IMR-90 (cell line): ENCODE data around the gene GABRB1. TPM values are rescaled to one million over a fixed set of nuclear protein-coding genes. Genes with fewer than 3 reads are reported as not detected.

Source experiments
- ATAC-seq: fragments of 200-7000 bp; cut with Tn5 transposase; 2 replicates; pipeline ENCODE4 v1.9.1; 2020; ENCODE audit warnings: low read depth, mild to moderate bottlenecking, moderate library complexity
- BruUV-seq: library from RNA; stranded (reverse); fragments of 400-500 nt; replicated peaks from 2 replicates; lab custom pipeline; 2021; lab: Mats Ljungman, UMichigan
- CTCF ChIA-PET: fragments of 300-600 bp; formaldehyde crosslinking; extraction: SDS; loops from one replicate; lab custom pipeline; 2021; ENCODE audit warnings: antibody characterized with exemption; lab: Yijun Ruan, JAX
- POLR2A ChIA-PET: fragments of 300-600 bp; sonication (Branson Sonifier 250); formaldehyde crosslinking; loops from one replicate; lab custom pipeline; 2022; ENCODE audit warnings: antibody characterized with exemption; ENCODE audit not compliant: unreplicated experiment; lab: Charles Lee
- DNase-seq: peaks from one replicate; pipeline ENCODE4 v3.0.0; 2013
- H2AFZ ChIP-seq: replicated peaks from 2 replicates; pipeline ENCODE3; 2013; ENCODE audit warnings: low read length, mild to moderate bottlenecking; ENCODE audit not compliant: poor library complexity
- H2AK5ac ChIP-seq: 2 replicates; pipeline ENCODE4 v1.6.1; 2013; ENCODE audit warnings: low read depth, low read length, inconsistent platforms
- H2AK9ac ChIP-seq: replicated peaks from 2 replicates; pipeline ENCODE3; 2013; ENCODE audit warnings: mild to moderate bottlenecking, low read depth, low read length, moderate library complexity; ENCODE audit not compliant: poor library complexity
- H2BK120ac ChIP-seq: 2 replicates; pipeline ENCODE4 v1.6.1; 2013; ENCODE audit warnings: low read depth, low read length, inconsistent platforms
- H2BK15ac ChIP-seq: 3 replicates; pipeline ENCODE4 v1.6.1; 2013; ENCODE audit warnings: low read depth, low read length, inconsistent platforms
- H2BK20ac ChIP-seq: 2 replicates; pipeline ENCODE4 v1.6.1; 2013; ENCODE audit warnings: low read depth, mild to moderate bottlenecking, inconsistent platforms, low read length, moderate library complexity
- H2BK5ac ChIP-seq: 2 replicates; pipeline ENCODE4 v1.6.1; 2013; ENCODE audit warnings: mild to moderate bottlenecking, low read depth, low read length, inconsistent platforms; ENCODE audit not compliant: poor library complexity, severe bottlenecking
- H3K14ac ChIP-seq: replicated peaks from 2 replicates; pipeline ENCODE4 v1.6.1; 2013; ENCODE audit warnings: low read depth, low read length, inconsistent platforms
- H3K18ac ChIP-seq: 2 replicates; pipeline ENCODE4 v1.6.1; 2013; ENCODE audit warnings: low read depth, low read length, control low read depth
- H3K23ac ChIP-seq: 2 replicates; pipeline ENCODE4 v1.6.1; 2013; ENCODE audit warnings: low read depth, low read length, inconsistent platforms
- H3K27ac ChIP-seq: 2 replicates; pipeline ENCODE4 v1.5.1; 2013; ENCODE audit warnings: mild to moderate bottlenecking, control low read depth, low read length; ENCODE audit not compliant: insufficient read depth
- H3K27me3 ChIP-seq: 2 replicates; pipeline ENCODE4 v1.6.1; 2013; ENCODE audit warnings: low read length; ENCODE audit not compliant: control insufficient read depth, insufficient read depth
- H3K36me3 ChIP-seq: 2 replicates; pipeline ENCODE4 v1.6.1; 2013; ENCODE audit warnings: low read length, mixed read lengths; ENCODE audit not compliant: control insufficient read depth, insufficient read depth
- H3K4ac ChIP-seq: 2 replicates; pipeline ENCODE4 v1.6.1; 2013; ENCODE audit warnings: low read depth, low read length, inconsistent platforms
- H3K4me1 ChIP-seq: 2 replicates; pipeline ENCODE4 v1.6.1; 2013; ENCODE audit warnings: low read length, mixed read lengths; ENCODE audit not compliant: control insufficient read depth, insufficient read depth
- H3K4me2 ChIP-seq: 2 replicates; pipeline ENCODE4 v1.6.1; 2013; ENCODE audit warnings: low read depth, mild to moderate bottlenecking, control low read depth, low read length, moderate library complexity
- H3K4me3 ChIP-seq: 2 replicates; pipeline ENCODE4 v1.5.1; 2013; ENCODE audit warnings: low read depth, mild to moderate bottlenecking, control low read depth, low read length, moderate library complexity; ENCODE audit not compliant: insufficient read depth
- H3K56ac ChIP-seq: 2 replicates; pipeline ENCODE4 v1.6.1; 2013; ENCODE audit warnings: low read length, inconsistent platforms; ENCODE audit not compliant: insufficient read depth; ENCODE audit errors: extremely low read depth
- H3K79me1 ChIP-seq, 2 experiments: 2 replicates each; pipeline ENCODE4 v1.6.1; 2013; ENCODE audit warnings: low read length in 2 of 2, inconsistent platforms in 1 of 2, low read depth in 1 of 2
- H3K9ac ChIP-seq: 2 replicates; pipeline ENCODE4 v1.6.1; 2013; ENCODE audit warnings: low read depth, low read length, control low read depth
- H3K9me1 ChIP-seq: 2 replicates; pipeline ENCODE4 v1.6.1; 2013; ENCODE audit warnings: low read length, inconsistent platforms; ENCODE audit not compliant: insufficient read depth
- H3K9me3 ChIP-seq: 2 replicates; pipeline ENCODE4 v1.6.1; 2013; ENCODE audit warnings: low read length; ENCODE audit not compliant: control insufficient read depth, insufficient read depth
- H4K20me1 ChIP-seq: 2 replicates; pipeline ENCODE4 v1.6.1; 2013; ENCODE audit warnings: low read length, inconsistent platforms; ENCODE audit not compliant: insufficient read depth
- H4K5ac ChIP-seq: 2 replicates; pipeline ENCODE4 v1.6.1; 2013; ENCODE audit warnings: mild to moderate bottlenecking, low read depth, low read length, control low read depth
- H4K8ac ChIP-seq, 2 experiments: 2 replicates each; pipeline ENCODE4 v1.6.1; 2013; ENCODE audit warnings: low read depth in 2 of 2, low read length in 2 of 2, control low read depth in 1 of 2, inconsistent platforms in 1 of 2
- H4K91ac ChIP-seq: 2 replicates; pipeline ENCODE4 v1.6.1; 2013; ENCODE audit warnings: low read depth, low read length, inconsistent platforms; ENCODE audit not compliant: insufficient read depth
- BHLHE40 ChIP-seq: fragments of 150-350 bp; IDR thresholded peaks from 2 replicates; pipeline ENCODE4 v1.6.1; 2016; ENCODE audit warnings: mild to moderate bottlenecking, low read depth, low read length
- CHD1 ChIP-seq: IDR thresholded peaks from 2 replicates; pipeline ENCODE4 v1.6.1; 2012; ENCODE audit warnings: low read depth, low read length, improper control_type of control experiment
- CTCF ChIP-seq: conservative IDR thresholded peaks from 2 replicates; pipeline ENCODE4 v1.5.1; 2012; ENCODE audit warnings: mild to moderate bottlenecking, low read depth, low read length, improper control_type of control experiment
- ELK1 ChIP-seq: fragments of 150-350 bp; IDR thresholded peaks from 2 replicates; pipeline ENCODE4 v1.6.1; 2016; ENCODE audit warnings: low read depth, mild to moderate bottlenecking, low read length, moderate library complexity, borderline replicate concordance
- FOS ChIP-seq: fragments of 150-350 bp; IDR thresholded peaks from 2 replicates; pipeline ENCODE4 v1.6.1; 2016; ENCODE audit warnings: low read depth, low read length
- MAFK ChIP-seq: IDR thresholded peaks from 2 replicates; pipeline ENCODE4 v1.6.1; 2012; ENCODE audit warnings: low read depth, low read length, improper control_type of control experiment
- MAZ ChIP-seq: IDR thresholded peaks from 2 replicates; pipeline ENCODE4 v1.6.1; 2012; ENCODE audit warnings: low read depth, mild to moderate bottlenecking, low read length, improper control_type of control experiment, moderate library complexity, borderline replicate concordance
- MXI1 ChIP-seq: IDR thresholded peaks from 2 replicates; pipeline ENCODE4 v1.6.1; 2012; ENCODE audit warnings: low read depth, mild to moderate bottlenecking, low read length, moderate library complexity, borderline replicate concordance
- NFE2L2 ChIP-seq: fragments of 150-350 bp; IDR thresholded peaks from 2 replicates; pipeline ENCODE4 v1.6.1; 2016; ENCODE audit warnings: low read depth, mild to moderate bottlenecking, low read length
- POLR2A ChIP-seq: IDR thresholded peaks from 2 replicates; pipeline ENCODE4 v1.6.1; 2012; ENCODE audit warnings: mild to moderate bottlenecking, low read depth, low read length
- RAD21 ChIP-seq: IDR thresholded peaks from 2 replicates; pipeline ENCODE4 v1.6.1; 2012; ENCODE audit warnings: low read length, improper control_type of control experiment
- RCOR1 ChIP-seq: IDR thresholded peaks from 2 replicates; pipeline ENCODE4 v1.6.1; 2012; ENCODE audit warnings: mild to moderate bottlenecking, low read length, improper control_type of control experiment; ENCODE audit not compliant: insufficient replicate concordance
- RFX5 ChIP-seq: IDR thresholded peaks from 2 replicates; pipeline ENCODE4 v1.8.0; 2012; ENCODE audit warnings: low read depth, mild to moderate bottlenecking, low read length, moderate library complexity
- SMC3 ChIP-seq: fragments of 150-350 bp; IDR thresholded peaks from 2 replicates; pipeline ENCODE4 v1.6.1; 2016; ENCODE audit warnings: low read depth, mild to moderate bottlenecking, antibody characterized with exemption, low read length, moderate library complexity
- USF2 ChIP-seq: fragments of 150-350 bp; IDR thresholded peaks from 2 replicates; pipeline ENCODE4 v1.6.1; 2017; ENCODE audit warnings: mild to moderate bottlenecking, antibody characterized with exemption, low read length, low read depth
- WGBS, 2 experiments: methylation state at CpG; one replicate each; pipeline versions ENCODE4 v1.1.5 to v1.1.7; 2013; ENCODE audit warnings: missing lambda C conversion rate in 2 of 2; ENCODE audit not compliant: insufficient read length in 1 of 2; ENCODE audit errors: extremely low coverage in 2 of 2; 5-methylcytosine and 5-hydroxymethylcytosine counted together
- dilution Hi-C: fragments of 300-500 bp; cut with HindIII; formaldehyde crosslinking; loops from one replicate; pipeline ENCODE4 v1.14.3; 2018; ENCODE audit warnings: low sequenced_read_pairs; ENCODE audit not compliant: unreplicated experiment
- in situ Hi-C: fragments of 300-500 bp; cut with MboI; formaldehyde crosslinking; loops from 3 replicates; pipeline ENCODE4 v1.14.3; 2019; ENCODE audit warnings: low sequenced_read_pairs, inconsistent platforms, mixed read lengths
- intact Hi-C: fragments of 100-400 bp; cut with micrococcal nuclease; formaldehyde crosslinking; loops from 2 replicates; pipeline ENCODE4 v1.10.0; 2022
- polyA plus RNA-seq, 3 experiments: library from polyadenylated mRNA; depleted of rRNA; stranded (reverse); fragments of >200 nt; gene quantifications; 2 replicates each; pipeline ENCODE4 v1.2.3, GENCODE V29; 2012; ENCODE audit warnings: low replicate concordance in 1 of 3
- total RNA-seq: library from RNA; depleted of rRNA; stranded (reverse); fragments of >200 nt; gene quantifications from 2 replicates; pipeline ENCODE4 v1.2.3, GENCODE V29; 2012

The GABRB1 gene
- total and polyA plus RNA-seq, 2 of the 4 experiments (the other 2 are of a cell fraction) = 4.7 to 16.1 TPM

- no CpG with 5 or more reads among the region's 3 CpGs for WGBS, 2 experiments
- peak overlapping the region; percentile 57; the same call in 1 of the 2 replicates for H3K23ac ChIP-seq
- intact Hi-C loops = loop anchor here (2.0 to 10.0 kb wide), 2 partner anchors 31 to 369 kb away; no protein-coding TSS in a partner anchor
- H3K4me2 ChIP-seq = peak overlapping the region; percentile 69; the same call in 1 of the 2 replicates
- H2AFZ ChIP-seq = no peak overlapping the region
- H4K91ac ChIP-seq = no peak overlapping the region
- peak overlapping the region; percentile 49; the same call in 1 of the 2 replicates for H4K5ac ChIP-seq
- H3K9me3 ChIP-seq = no peaks in the 10 kb centered on the region
- peaks cover 0 to 18% of the 10 kb centered on the region in 2 experiments; a peak in 2 of 4 replicates for H3K79me1 ChIP-seq
- peak overlapping the region; percentile 41; the same call in 1 of the 2 replicates for H3K14ac ChIP-seq
- H4K8ac ChIP-seq = peak overlapping the region in 1 of 2 experiments; percentile 62; a peak in 1 of 4 replicates
- ChIA-PET POLR2A (no interaction called here), CTCF (interaction anchor here (1.0 kb wide), 1 partner anchor 15 kb away, joined by 3 read pairs; no protein-coding TSS in a partner anchor)
- 0 out of 2 replicates have a peak overlapping the region, but pooled peaks have one; percentile 29 for H3K56ac ChIP-seq
- BruUV-seq = no TSS peak
- in situ Hi-C loops = no loop called here
- peak overlapping the region; percentile 47; the same call in 1 of the 2 replicates for H3K4ac ChIP-seq
- no peak overlapping the region for H2AK9ac ChIP-seq
- peak overlapping the region; percentile 40; the same call in 2 of the 3 replicates for H2BK15ac ChIP-seq
- H2BK5ac ChIP-seq = peak overlapping the region; percentile 65
- no peak overlapping the region for H3K27ac ChIP-seq
- no peaks in the 10 kb centered on the region for H3K27me3 ChIP-seq
- peak overlapping the region; percentile 60 for H2BK120ac ChIP-seq
- 0 out of 2 replicates have a peak overlapping the region, but pooled peaks have one; percentile 6 for H2AK5ac ChIP-seq
- H4K20me1 ChIP-seq = no peaks in the 10 kb centered on the region
- dilution Hi-C loops = no loop called here
- H3K4me3 ChIP-seq = no peak overlapping the region
- peak overlapping the region; percentile 73; the same call in 1 of the 2 replicates for H3K18ac ChIP-seq
- peak overlapping the region; percentile 75 for H2BK20ac ChIP-seq
- ATAC-seq = peak; percentile 65
- no peaks in the 10 kb centered on the region for H3K36me3 ChIP-seq
- peaks cover 3% of the 10 kb centered on the region; the same call in 1 of the 2 replicates for H3K4me1 ChIP-seq
- H3K9me1 ChIP-seq = no peaks in the 10 kb centered on the region
- peak; percentile 96 for DNase-seq
- no peak overlapping the region for H3K9ac ChIP-seq
- no peak for TF ChIP-seq USF2
- no peak for TF ChIP-seq RFX5
- no peak for TF ChIP-seq NFE2L2
- TF ChIP-seq CHD1 = no peak
- TF ChIP-seq CTCF = no peak
- no peak for TF ChIP-seq RCOR1
- no peak for TF ChIP-seq POLR2A
- TF ChIP-seq MXI1 = no peak
- TF ChIP-seq FOS = peak; percentile 36; the same call in 1 of the 2 replicates
- no peak for TF ChIP-seq ELK1
- no peak for TF ChIP-seq MAFK
- no peak for TF ChIP-seq RAD21
- no peak; the same call in 1 of the 2 replicates for TF ChIP-seq BHLHE40
- 0 out of 2 replicates have a peak, but pooled peaks have one; percentile 2 for TF ChIP-seq SMC3
- 0 out of 2 replicates have a peak, but pooled peaks have one; percentile 18 for TF ChIP-seq MAZ
Observed at GRCh38 chr4:47213971-47214370, 182.6 kb downstream of the GABRB1 start.
